K562 (cell line): ENCODE measurements around the gene CALCA. TPM values are rescaled to one million over a fixed set of nuclear protein-coding genes. Genes with fewer than 3 reads are reported as not detected.

Experiments used
- ATAC-seq: fragments of 200-7000 bp; cut with Tn5 transposase; 3 replicates; pipeline ENCODE4 v1.9.1; 2020; ENCODE audit warnings: moderate library complexity
- BruUV-seq: library from RNA; stranded (reverse); fragments of 400-500 nt; replicated peaks from 2 replicates; lab custom pipeline; 2021; lab: Mats Ljungman, UMichigan
- CTCF ChIA-PET: fragments of 300-600 bp; formaldehyde crosslinking; extraction: SDS; loops from one replicate; lab custom pipeline; 2021; ENCODE audit warnings: low intra/inter-chr PET ratio; lab: Yijun Ruan, JAX
- POLR2A ChIA-PET: fragments of 300-600, 350-650 bp; sonication (Branson Sonifier 250); formaldehyde crosslinking; extraction: SDS; loops from one replicate; lab custom pipeline; 2021; ENCODE audit warnings: antibody characterized with exemption, inconsistent platforms; lab: Yijun Ruan, JAX
- DNase-seq, 4 experiments: peaks; one replicate each; pipeline versions ENCODE4 v3.0.0 to v3.0.0-alpha.2; 2011 to 2018; ENCODE audit warnings: low spot score in 3 of 4, mixed read lengths in 3 of 4; ENCODE audit errors: extremely low read depth in 1 of 4
- FAIRE-seq: peaks from 2 replicates; lab custom pipeline; 2011; peaks lifted over from hg19 to GRCh38; lab: Jason Lieb, UNC
- H2AFZ ChIP-seq: 2 replicates; pipeline ENCODE4 v1.6.0; 2011; ENCODE audit warnings: low read depth, low read length, control low read depth, inconsistent platforms
- H3K27ac ChIP-seq: fragments of 200-600 bp; 3 replicates; pipeline ENCODE4 v1.8.0; 2011; ENCODE audit warnings: low read depth, mild to moderate bottlenecking, control low read depth, inconsistent platforms, low read length, moderate library complexity, mixed read lengths; ENCODE audit errors: extremely low read depth
- H3K27me3 ChIP-seq, 2 experiments: fragments of 300-600 bp in 1 of 2; 2 replicates in 1 of 2; 3 replicates in 1 of 2; pipeline versions ENCODE4 v1.6.0 to v1.8.0; 2011; ENCODE audit warnings: inconsistent platforms in 2 of 2, low read length in 2 of 2, mild to moderate bottlenecking in 1 of 2, mixed read lengths in 1 of 2, moderate library complexity in 1 of 2; ENCODE audit not compliant: control insufficient read depth in 2 of 2, insufficient read depth in 2 of 2
- H3K36me3 ChIP-seq: fragments of 300-600 bp; 3 replicates; pipeline ENCODE4 v1.8.0; 2011; ENCODE audit warnings: mild to moderate bottlenecking, low read length, inconsistent platforms; ENCODE audit not compliant: control insufficient read depth, insufficient read depth
- H3K4me1 ChIP-seq, 2 experiments: fragments of 200-600 bp in 1 of 2; replicated peaks in 1 of 2; 2 replicates in 1 of 2; 3 replicates in 1 of 2; pipeline versions ENCODE4 v1.5.1 to v1.8.0; 2011; ENCODE audit warnings: inconsistent platforms in 2 of 2, low read length in 2 of 2, mild to moderate bottlenecking in 1 of 2, mixed read lengths in 1 of 2, moderate library complexity in 1 of 2; ENCODE audit not compliant: control insufficient read depth in 2 of 2, insufficient read depth in 2 of 2
- H3K4me2 ChIP-seq: 2 replicates; pipeline ENCODE4 v1.6.1; 2011; ENCODE audit warnings: low read length, control low read depth, inconsistent platforms, mixed read lengths; ENCODE audit not compliant: insufficient read depth
- H3K4me3 ChIP-seq: fragments of 200-600 bp; sonication (generic), shearing (Covaris generic); 2 replicates; pipeline ENCODE4 v1.5.1; 2016; ENCODE audit warnings: control low read depth, inconsistent platforms
- H3K79me2 ChIP-seq: fragments of 200-600 bp; 3 replicates; pipeline ENCODE4 v1.8.0; 2011; ENCODE audit warnings: low read length, inconsistent platforms; ENCODE audit not compliant: control insufficient read depth, insufficient read depth
- H3K9ac ChIP-seq, 2 experiments: 2 replicates each; pipeline versions ENCODE4 v1.6.0 to v1.6.1; 2011; ENCODE audit warnings: low read depth in 2 of 2, low read length in 2 of 2, control low read depth in 1 of 2, inconsistent platforms in 1 of 2, mild to moderate bottlenecking in 1 of 2, mixed read lengths in 1 of 2; ENCODE audit not compliant: insufficient read depth in 1 of 2
- H3K9me1 ChIP-seq: one replicate; pipeline ENCODE4 v1.6.0; 2011; ENCODE audit warnings: inconsistent platforms, mild to moderate bottlenecking, low read length, moderate library complexity; ENCODE audit not compliant: control insufficient read depth, insufficient read depth
- H3K9me3 ChIP-seq: replicated peaks from 2 replicates; pipeline ENCODE4 v1.5.1; 2011; ENCODE audit warnings: low read depth, low read length, inconsistent platforms; ENCODE audit not compliant: control insufficient read depth, insufficient read depth
- H4K20me1 ChIP-seq: replicated peaks from 2 replicates; pipeline ENCODE4 v1.6.1; 2011; ENCODE audit warnings: low read length, inconsistent platforms, mixed read lengths; ENCODE audit not compliant: control insufficient read depth, insufficient read depth
- CBFA2T2 ChIP-seq: fragments of 450-650 bp; conservative IDR thresholded peaks from 2 replicates; pipeline ENCODE4 v1.6.1; 2017; ENCODE audit warnings: mild to moderate bottlenecking
- CBX1 ChIP-seq: sonication (generic); IDR thresholded peaks from 2 replicates; pipeline ENCODE4 v1.6.1; 2016; ENCODE audit warnings: antibody characterized with exemption, low read depth, mild to moderate bottlenecking
- ELF2 ChIP-seq: fragments of 250-450 bp; sonication (Bioruptor Pico); IDR thresholded peaks from 2 replicates; pipeline ENCODE4 v1.5.0; 2021; ENCODE audit warnings: mild to moderate bottlenecking
- FOXM1 ChIP-seq, 2 experiments: fragments of 450-650 bp in 1 of 2; sonication (generic) in 1 of 2; formaldehyde crosslinking in 1 of 2; IDR thresholded peaks; 2 replicates each; pipeline versions ENCODE4 v1.6.1 to v1.9.0; 2017 to 2022; ENCODE audit warnings: low read depth in 2 of 2, mild to moderate bottlenecking in 2 of 2, missing genetic modification reagents in 1 of 2, moderate library complexity in 1 of 2
- IRF9 ChIP-seq: fragments of 450-650 bp; IDR thresholded peaks from 2 replicates; pipeline ENCODE4 v1.6.1; 2016; ENCODE audit warnings: missing biosample characterization, missing genetic modification characterization
- MTA1 ChIP-seq: fragments of 450-650 bp; IDR thresholded peaks from 2 replicates; pipeline ENCODE4 v1.6.1; 2017; ENCODE audit warnings: borderline replicate concordance
- SFPQ ChIP-seq: fragments of 200-400 bp; formaldehyde crosslinking; IDR thresholded peaks from 2 replicates; pipeline ENCODE4 v1.6.1; 2017; ENCODE audit warnings: mild to moderate bottlenecking, low read depth, low read length, moderate library complexity
- ZNF431 ChIP-seq: sonication (generic); formaldehyde crosslinking; IDR thresholded peaks from 2 replicates; pipeline ENCODE4 v1.8.0; 2022; ENCODE audit warnings: mild to moderate bottlenecking, missing genetic modification reagents
- ZNF79 ChIP-seq: fragments of 250-450 bp; sonication (Bioruptor Pico); IDR thresholded peaks from 2 replicates; pipeline ENCODE4 v1.4.0; 2020; ENCODE audit warnings: low read depth, mild to moderate bottlenecking, moderate library complexity
- WGBS: fragments of 100-300 bp; shearing (Covaris generic); methylation state at CpG from one replicate; pipeline ENCODE4 v1.1.6; 2016; ENCODE audit warnings: low coverage, mixed read lengths; ENCODE audit not compliant: insufficient coverage; ENCODE audit errors: missing lambda C conversion rate; 5-methylcytosine and 5-hydroxymethylcytosine counted together
- in situ Hi-C: fragments of 300-500 bp; cut with MboI; formaldehyde crosslinking; loops from 4 replicates; pipeline ENCODE4 v1.15.0; 2018; ENCODE audit warnings: inconsistent platforms, mixed read lengths
- intact Hi-C: fragments of 100-400 bp; cut with micrococcal nuclease; formaldehyde crosslinking; loops from 2 replicates; pipeline ENCODE4 v1.14.2; 2022
- polyA plus RNA-seq, 8 experiments: library from polyadenylated mRNA; depleted of rRNA in 4 of 8; stranded (reverse) in 5 of 8; unstranded in 3 of 8; fragments of >200 nt; fragmentation: Nextera tagmentation in 2 of 8; fragmentation: Illumina TruSeq in 1 of 8; extraction: Ambion mirVana in 2 of 8; extraction: Trizol in 1 of 8; gene quantifications; 2 replicates each; pipeline versions ENCODE4 v1.2.1 to v1.2.3, GENCODE V29; 2011 to 2014; ENCODE audit warnings: inconsistent platforms in 1 of 8, missing spikeins in 1 of 8
- total RNA-seq, 7 experiments: library from RNA; depleted of rRNA in 6 of 7; stranded (reverse); fragments of >200 nt in 6 of 7; fragmentation: Illumina TruSeq in 2 of 7; extraction: Trizol in 2 of 7; gene quantifications; 2 replicates each; pipeline versions ENCODE4 v1.2.1 to v1.2.3, GENCODE V29; 2011 to 2021; ENCODE audit warnings: low replicate concordance in 1 of 7
- TF ChIP-seq, protein P1 (sequence below): sonication (generic); formaldehyde crosslinking; IDR thresholded peaks from 2 replicates; pipeline ENCODE4 v1.8.0; 2023; ENCODE audit warnings: mild to moderate bottlenecking, missing genetic modification reagents

CALCA gene
- total and polyA plus RNA-seq, 9 of the 15 experiments (the other 6 are each of a cell fraction or from before 2014, with no cell fraction given): 0.07 TPM; not detected in 8

DNA sequence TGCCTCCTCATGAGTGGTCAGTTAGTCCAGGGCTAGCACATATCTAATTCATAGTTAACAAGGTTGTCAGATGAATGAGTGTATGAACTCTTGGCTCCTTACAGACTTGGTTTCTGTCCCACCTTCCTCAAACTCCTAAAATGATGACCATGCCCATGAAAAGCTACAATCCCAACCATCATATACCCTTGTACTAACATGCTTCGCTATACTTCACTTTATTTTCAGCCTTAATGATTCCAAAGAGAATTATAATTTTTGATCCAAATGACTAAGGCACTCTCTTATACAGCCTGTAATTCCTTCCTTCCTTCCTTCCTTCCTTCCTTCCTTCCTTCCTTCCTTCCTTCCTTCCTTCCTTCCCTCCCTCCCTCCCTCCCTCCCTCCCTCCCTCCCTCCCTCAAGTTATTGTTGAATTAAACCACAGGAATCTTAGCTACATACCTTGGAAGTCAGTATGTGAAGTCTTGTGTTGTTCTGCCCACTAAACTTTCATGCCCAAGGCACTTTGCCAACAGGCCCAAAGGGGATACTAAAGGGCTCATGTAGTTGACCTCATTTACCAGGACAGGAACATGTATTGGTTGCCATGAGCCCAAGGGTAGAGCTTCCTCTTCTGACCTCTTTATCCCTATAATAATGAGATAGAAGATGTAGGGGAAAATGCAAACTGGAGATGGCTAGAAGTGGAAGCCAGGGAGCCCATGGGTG, 37.4 kb downstream of the CALCA start:
- BruUV-seq: no TSS peak
- no peaks in the 10 kb centered on the region for H3K9me1 ChIP-seq
- CTCF ChIA-PET: no interaction called here
- no peak for TF ChIP-seq MTA1
- no peak for TF ChIP-seq CBFA2T2
- no peak for TF ChIP-seq ZNF79 (CRISPR knock-in tag)
- TF ChIP-seq, protein P1, sequence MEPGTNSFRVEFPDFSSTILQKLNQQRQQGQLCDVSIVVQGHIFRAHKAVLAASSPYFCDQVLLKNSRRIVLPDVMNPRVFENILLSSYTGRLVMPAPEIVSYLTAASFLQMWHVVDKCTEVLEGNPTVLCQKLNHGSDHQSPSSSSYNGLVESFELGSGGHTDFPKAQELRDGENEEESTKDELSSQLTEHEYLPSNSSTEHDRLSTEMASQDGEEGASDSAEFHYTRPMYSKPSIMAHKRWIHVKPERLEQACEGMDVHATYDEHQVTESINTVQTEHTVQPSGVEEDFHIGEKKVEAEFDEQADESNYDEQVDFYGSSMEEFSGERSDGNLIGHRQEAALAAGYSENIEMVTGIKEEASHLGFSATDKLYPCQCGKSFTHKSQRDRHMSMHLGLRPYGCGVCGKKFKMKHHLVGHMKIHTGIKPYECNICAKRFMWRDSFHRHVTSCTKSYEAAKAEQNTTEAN (CRISPR knock-in tag): no peak
- TF ChIP-seq CBX1: no peak
- TF ChIP-seq IRF9 (tag): no peak
- no peak for TF ChIP-seq ZNF431 (CRISPR knock-in tag)
- TF ChIP-seq FOXM1 (IDR thresholded peaks at IDR 0.05; ENCODE audit: low read depth): no peak
- no peak for TF ChIP-seq FOXM1 (CRISPR knock-in tag; IDR thresholded peaks at IDR 0.05; ENCODE audit: low read depth)
- no peak for TF ChIP-seq ELF2 (CRISPR knock-in tag)
- TF ChIP-seq SFPQ: no peak
- H4K20me1 ChIP-seq: no peaks in the 10 kb centered on the region
- no peak overlapping the region for H3K9ac ChIP-seq
- in situ Hi-C loops: no loop called here
- no peaks in the 10 kb centered on the region for H3K9me3 ChIP-seq
- 0% methylated on average over 1 of the region's 1 CpG for WGBS
- no peaks in the 10 kb centered on the region for H3K36me3 ChIP-seq
- no peak overlapping the region for H3K4me2 ChIP-seq
- no peak for FAIRE-seq
- no peak overlapping the region for H3K4me3 ChIP-seq
- no peak for ATAC-seq
- H3K27me3 ChIP-seq: no peaks in the 10 kb centered on the region
- no peaks in the 10 kb centered on the region for H3K4me1 ChIP-seq
- intact Hi-C loops: no loop called here
- no peak for DNase-seq
- no peaks in the 10 kb centered on the region for H3K79me2 ChIP-seq
- no peak overlapping the region for H2AFZ ChIP-seq
- H3K27ac ChIP-seq: no peak overlapping the region
- POLR2A ChIA-PET: no interaction called here
